ENCODE results near the gene SURF6.

Gene SURF6

DNA sequence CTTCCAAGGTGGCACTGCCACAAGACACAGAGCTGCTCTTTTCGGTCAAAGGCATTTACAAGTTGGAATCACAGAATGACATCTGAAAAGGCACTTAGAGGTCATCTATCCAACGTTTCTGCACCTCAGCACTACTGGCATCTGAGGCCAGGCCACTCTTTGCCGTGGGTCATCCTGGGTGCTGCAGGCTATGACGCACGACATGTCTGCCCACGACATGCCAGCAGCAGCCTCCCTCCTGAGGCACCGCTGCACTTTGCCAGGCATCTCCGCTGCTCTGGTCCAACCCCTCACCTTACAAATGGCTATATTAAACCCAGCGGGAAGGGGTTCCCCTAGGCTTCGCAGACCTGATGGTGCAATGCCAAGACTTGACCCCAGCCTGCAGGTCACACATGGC is 31.8 kb upstream of the SURF6 start:
- no peak for DNase-seq (ENCODE audit: low read depth in 2 of 2)

DNA sequence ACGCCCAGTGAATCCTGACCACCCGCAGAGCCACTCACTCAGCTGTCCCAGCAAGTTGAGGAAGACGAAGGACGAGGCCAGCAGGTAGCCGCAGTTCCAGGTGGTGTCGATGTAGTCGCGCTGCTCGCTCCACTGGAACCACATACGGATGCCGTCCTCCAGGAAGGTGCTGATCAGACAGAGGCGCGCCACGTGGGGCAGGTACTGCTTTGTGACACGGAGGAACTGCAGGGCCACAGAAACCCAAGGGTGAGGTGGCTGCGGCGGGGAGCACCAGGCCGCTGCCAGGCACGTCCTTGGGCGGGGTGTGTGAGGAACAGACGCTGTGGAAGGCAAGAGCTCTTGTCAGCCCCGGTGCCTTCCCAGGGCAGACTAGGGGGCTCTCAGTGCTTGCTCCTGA is 31.2 kb upstream of the SURF6 start:
- DNase-seq (ENCODE audit: low read depth in 2 of 2) = no peak

DNA sequence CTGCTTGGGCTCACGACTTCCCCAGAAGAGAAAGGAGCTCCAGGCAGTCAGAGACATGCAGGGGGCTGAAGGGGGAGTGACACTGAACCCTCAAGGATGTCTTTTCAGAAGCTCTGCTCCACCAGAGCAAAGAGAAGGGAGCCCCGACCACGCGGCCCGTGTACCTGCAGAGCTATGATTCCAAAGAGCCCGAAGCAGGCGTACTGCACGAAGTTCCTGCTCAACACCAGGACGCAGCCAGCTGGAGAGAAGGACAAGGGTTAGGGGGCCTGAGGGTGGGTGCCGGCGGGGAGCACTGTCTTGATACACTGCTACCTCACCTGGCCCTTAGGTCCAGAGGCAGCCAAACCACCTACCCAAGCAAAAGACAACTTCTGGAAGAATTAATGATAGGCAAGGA is 30.4 kb upstream of the SURF6 start:
- no peak for DNase-seq (ENCODE audit: low read depth in 2 of 2)

DNA sequence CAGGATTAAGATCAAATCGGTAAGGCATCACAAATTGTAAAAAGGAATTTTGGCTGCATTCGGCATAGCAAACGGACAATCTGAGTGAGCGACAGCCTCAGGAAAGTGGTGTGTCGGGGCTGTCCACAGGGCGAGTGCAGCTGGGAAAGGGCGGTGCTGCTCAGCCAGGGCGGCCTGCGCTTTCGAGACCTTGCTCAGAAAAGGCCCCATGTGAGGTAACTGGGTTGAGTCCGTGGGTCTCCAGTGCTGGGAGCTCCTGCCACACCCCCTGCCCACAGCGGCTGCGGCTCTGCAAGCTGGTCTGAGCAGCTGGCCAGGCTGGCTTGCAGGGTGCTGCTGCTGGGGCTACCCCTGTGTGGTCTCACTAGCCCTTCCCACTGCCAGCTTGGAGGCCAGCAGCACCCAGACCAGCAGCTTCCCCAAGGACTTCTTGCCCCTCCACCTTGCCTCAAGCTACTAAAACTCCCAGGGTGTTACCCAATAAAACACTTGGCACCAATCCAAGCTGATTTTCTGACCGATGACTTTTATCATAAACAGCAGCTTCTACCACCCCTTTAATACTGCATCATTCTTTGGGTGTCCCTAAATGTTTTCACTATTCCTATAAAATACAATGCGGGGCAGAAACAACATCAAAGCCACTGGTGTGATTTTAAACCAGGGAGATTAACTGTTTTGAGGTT is 26.5 kb upstream of the SURF6 start:
- DNase-seq (ENCODE audit: low read depth in 2 of 2) = no peak

DNA sequence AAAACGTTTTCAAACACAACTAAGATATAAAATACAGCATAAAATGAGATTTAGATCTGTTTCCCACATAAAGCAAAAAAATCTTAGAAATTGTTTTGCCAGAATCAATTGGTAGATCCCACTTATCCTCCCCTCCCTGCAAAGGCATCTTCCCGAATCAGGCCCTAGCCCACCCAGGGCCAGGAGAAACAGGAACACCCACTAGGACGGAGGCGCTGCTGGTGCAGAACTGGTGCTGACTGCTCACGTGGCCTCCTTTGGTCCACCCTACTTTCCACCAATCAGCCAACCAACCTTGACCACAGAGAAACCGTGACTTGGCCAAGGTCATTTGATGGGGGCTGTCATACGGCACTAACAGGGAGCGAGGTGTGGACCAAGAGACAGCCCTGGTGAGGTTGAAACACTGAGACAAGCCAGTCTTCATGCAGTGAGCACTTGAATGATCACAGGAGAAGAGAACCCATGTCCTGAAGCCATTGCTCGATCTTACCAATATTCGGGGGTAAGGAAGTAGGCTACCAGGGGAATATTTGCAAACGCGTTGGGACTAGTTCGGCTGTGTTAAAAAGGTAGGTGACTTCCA is 25.6 kb upstream of the SURF6 start:
- DNase-seq (ENCODE audit: low read depth in 2 of 2) = no peak

DNA sequence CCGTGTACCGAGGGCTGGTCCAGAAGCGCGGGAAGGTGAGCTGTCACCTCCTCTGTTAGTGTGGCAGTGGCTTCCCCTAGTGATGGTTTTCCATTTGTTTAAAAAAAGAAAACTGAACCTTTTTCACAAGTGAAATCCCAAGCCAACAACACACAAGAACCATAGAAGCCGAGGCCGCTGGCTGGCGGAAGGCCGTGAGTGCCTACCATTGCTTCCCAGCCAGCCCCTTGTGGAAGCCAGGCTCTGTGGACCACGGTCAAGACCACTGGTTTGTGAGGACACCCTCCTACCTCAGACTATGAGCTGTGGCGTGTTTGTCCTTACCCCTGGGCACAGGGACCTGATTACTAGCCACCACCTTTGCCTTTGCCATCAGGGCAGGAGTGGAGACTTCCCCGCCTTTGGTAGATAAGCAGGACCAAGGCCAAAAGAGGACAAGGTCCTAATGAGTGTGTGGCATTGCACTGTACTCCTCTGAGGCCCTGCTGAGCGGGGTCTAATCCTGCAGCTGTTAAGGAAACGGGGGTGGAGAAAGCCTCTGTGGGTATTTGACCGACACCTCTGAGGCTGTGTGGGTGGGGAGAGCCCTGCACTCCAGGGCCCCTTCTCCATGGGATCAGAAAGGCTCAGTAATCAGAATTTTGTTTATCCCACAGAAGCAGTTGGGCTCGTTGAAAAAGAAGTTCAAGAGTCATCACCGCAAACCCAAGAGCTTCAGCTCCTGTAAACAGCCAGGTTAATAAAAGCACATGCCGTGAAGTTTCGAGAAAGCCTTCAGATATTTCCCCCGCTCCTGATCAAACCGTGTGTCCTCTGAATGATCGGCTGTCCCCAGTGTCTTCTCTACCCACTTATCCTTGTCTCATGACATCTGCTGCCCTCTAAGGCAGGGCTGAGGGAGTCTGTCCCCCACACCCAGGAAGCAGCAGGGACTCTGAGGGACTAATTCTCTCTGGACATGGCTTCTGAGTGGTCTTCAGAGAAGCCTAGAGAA is 24.7 kb upstream of the SURF6 start:
- DNase-seq (ENCODE audit: low read depth in 2 of 2) = no peak

DNA sequence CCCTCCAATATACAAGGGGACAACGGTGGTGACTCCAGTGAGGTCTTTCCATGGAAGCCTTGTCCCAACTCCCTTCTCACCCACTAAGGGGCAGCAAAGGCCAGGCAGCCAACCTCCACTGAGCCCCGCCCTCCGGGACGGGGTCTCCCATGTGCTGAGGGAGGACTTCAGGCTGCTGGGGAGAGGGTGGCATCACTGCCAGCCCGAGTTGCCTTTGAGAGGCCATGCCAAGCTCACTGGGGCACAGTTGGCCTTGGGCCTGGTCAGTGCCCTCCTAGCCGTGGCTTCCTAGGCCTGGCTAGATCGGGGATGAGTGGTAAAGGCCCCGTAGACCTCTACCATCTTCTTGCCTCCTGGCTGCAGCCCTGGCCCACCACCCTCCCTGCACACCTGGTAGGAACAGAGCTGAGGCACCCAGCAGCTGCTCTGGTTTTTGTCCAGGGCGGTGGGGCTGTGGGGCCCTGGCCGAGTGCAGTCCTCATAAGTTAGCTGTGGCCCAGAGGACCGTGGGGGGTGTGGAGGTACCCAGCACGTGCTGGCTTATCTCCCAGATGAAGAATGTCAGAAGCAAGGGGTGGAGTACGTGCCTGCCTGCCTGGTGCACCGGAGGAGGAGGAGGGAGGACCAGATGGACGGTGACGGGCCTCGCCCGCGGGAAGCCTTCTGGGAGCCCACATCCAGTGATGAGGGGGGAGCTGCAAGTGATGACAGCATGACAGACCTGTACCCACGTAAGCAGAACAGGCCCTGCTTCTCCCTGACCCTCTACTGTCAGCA is 23.6 kb upstream of the SURF6 start:
- DNase-seq (ENCODE audit: low read depth in 2 of 2) = no peak

DNA sequence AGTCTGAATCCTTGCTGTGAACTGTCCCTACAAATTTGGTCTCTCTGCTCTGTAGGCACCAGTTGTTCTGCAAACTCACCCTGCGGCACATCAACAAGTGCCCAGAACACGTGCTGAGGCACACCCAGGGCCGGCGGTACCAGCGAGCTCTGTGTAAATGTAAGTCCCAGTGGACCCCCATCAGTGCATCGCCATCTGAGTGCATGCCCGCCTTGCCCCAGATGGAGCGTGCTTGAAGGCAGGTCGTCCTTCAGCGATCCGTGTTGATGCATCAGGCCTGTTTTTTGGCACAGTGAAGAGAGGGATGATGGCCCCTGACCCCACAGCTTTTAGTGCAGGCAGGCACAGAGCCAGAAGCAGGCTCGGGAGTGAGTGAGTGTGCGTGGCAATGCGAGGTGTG is 21.7 kb upstream of the SURF6 start:
- DNase-seq (ENCODE audit: low read depth in 2 of 2) = no peak

DNA sequence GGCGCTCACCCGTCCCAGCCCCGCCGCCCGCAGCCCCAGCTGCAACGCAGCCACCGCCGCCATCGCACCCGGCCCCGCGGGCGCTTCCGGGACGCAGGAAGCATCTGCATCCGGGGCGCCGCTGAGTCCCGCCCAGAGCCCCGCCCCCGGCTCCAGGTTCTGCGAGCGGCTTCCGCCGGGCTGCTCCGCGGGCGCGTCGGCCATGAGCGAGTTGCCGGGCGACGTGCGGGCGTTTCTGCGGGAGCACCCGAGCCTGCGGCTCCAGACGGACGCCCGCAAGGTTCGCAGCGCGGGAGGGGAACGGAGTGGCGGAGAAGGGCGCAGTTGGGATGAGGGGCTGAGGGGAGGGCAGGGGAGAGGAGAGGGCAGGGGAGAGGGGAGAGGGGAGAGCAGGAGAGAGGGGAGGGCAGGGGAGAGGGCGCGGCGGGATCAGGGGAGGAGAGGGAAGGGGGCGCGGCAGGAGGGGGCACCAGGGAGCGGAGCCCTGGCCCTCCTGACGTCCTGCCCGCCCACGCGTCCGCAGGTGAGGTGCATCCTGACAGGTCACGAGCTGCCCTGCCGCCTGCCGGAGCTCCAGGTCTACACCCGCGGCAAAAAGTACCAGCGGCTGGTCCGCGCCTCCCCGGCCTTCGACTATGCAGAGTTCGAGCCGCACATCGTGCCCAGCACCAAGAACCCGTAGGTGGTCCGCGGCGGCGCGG is 20.6 kb upstream of the SURF6 start, which contains the start of the genes SURF1 and SURF2:
Gene SURF1 (minus strand): TSS at position 97 of the 701 bp plus-strand sequence. CDS start 34 bp downstream, at position 63.
Gene SURF2 (plus strand): TSS at position 160 of the 701 bp plus-strand sequence. CDS start 43 bp downstream, at position 203.
- peak; percentile 76 to 85 for DNase-seq (ENCODE audit: low read depth in 2 of 2)

DNA sequence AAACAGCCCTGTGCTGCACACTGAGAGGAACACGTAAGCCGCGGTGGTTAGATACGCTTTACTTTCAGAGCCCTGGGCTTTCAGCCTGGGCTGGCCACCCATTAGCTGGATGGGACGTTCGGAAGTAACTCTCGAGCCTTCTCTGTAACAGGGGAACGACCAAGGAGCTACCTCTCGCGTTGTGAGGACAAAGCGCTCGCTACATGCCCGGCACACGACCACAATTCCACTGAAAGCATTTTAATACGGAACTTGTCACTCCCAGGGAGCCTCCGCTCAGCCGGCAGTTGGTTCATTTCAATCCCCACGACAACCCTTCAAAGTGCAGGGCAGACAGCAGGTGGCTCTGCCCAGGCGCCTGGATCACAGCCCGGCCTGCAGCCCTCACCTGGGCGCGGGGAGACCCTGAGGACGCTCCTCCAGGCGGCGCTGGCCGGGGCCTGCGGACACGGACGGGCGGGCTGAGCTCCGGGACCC is 19.9 kb upstream of the SURF6 start:
- DNase-seq (ENCODE audit: low read depth in 2 of 2) = no peak

DNA sequence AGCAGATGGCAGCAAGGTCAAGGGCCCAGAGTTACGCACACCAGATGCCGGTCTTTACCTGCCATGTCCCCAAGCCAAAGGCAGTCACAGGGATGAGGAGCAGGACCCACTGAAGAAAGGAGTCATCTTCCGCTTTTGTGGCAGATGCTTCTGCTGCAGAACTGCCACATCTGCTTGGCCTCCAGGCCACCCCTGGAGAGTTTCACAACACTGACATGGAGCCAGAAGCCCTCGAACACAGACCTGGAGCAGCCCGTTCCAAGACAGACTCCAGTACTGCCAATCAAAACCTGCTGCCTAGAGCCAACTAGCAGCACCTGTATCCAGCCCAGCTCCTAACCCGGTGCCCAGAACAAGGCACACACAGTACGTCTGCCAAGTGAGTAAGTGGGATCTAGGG is 18.8 kb upstream of the SURF6 start:
- no peak for DNase-seq (ENCODE audit: low read depth in 2 of 2)

DNA sequence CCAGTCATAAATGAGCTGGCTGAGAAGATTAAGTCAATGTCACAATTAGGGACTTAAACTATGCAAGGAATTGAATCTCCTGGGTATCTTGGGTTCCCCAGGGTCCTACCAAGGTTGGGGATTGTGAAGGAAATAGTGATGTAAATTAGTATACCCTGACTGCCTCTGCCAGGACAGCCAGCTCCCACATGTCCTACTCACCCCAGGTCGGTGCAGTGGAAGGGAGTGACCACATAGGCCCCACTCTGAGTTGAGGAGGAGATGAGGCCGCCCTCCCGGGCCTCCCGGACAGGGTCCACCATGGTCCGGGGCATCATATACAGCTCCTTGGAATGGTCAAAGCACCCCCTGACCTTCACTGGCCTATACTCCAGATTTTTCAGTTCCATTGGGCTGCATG is 17.6 kb upstream of the SURF6 start:
- no peak for DNase-seq (ENCODE audit: low read depth in 2 of 2)

DNA sequence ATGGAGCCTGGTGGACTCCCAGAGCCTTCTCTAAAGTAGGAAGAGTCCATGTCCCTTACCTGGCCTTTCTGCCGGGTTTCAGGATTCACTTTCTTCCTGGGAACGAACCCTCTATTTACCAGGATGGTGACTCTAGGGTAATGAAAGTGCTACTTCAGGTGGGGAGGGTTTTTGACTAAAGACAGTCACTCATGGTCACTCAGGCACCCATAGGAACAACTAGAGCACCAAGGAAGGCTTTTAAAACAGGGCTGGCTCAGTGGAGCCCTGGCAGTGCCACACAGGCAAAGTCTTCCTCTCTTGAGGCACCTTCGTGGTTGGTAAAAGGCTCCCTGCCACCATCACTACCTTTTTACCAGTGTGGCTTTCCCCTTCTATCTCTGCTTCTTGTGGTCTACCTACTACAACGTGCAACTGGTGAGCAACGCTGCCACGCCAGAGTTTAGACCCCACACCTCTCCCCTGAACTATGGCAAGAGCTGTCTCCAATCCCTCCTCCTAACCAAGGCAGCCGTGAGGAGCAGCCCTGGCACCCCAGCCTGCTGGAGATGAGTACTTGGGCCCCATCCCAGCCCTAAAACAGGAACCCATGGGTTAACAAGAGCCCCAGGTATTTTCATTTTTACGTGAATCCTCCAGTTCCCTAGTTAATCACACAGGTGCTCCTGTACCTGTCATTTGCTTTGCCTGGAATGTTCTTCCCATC is 16.8 kb upstream of the SURF6 start:
- DNase-seq (ENCODE audit: low read depth in 2 of 2) = no peak

DNA sequence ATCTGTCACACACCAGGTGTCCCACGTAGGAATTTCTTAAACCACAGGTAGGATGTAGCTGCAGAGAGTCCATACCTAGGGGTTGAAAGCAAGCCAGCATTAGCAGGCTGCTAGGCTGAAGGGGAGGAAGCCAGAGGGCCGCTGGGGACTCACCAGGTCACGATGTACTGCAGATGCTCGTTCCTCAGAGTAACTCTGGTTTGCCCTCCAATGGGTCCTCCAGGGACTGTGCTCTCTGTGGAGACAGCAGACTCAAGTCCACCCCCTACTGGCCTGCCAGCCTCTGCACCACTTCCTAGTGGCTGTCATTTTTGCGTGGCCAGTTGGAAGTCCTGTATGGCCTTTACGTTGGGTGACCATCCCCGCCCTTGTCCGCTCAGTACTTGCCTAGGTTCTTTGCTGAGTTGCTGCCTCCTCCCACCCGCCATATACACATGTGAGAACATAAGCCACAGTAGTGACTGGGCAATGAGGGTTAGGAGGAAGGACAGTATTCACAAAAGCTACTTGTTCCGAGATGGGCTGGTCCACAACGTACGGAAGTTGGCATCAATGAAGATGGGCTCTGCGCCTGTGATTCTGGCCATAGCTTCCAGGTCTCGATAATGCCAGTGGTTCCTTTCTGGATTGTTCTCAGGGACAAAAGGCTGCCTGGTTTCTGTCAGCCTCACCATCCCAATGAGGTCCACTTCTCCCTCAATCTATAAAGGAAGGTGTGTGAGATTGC is 16.1 kb upstream of the SURF6 start:
- no peak for DNase-seq (ENCODE audit: low read depth in 2 of 2)

DNA sequence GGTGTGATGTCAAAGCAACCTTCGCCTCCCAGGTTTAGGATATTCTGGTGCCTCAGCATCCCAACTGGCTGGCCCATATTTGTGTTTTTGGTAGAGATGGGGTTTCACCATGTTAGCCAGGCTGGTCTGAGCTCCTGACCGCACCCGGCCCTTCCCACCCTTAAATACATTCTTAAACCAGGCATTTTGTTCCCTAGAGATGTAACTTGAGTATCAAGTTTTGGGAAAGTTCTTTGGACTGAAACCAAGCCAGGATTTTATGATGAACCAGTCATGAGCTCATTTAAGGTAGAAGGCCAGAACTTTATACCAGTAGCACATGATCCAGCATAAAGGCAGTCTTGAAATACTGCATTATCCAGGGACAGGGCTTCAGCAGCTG is 15.5 kb upstream of the SURF6 start:
- no peak for DNase-seq (ENCODE audit: low read depth in 2 of 2)

DNA sequence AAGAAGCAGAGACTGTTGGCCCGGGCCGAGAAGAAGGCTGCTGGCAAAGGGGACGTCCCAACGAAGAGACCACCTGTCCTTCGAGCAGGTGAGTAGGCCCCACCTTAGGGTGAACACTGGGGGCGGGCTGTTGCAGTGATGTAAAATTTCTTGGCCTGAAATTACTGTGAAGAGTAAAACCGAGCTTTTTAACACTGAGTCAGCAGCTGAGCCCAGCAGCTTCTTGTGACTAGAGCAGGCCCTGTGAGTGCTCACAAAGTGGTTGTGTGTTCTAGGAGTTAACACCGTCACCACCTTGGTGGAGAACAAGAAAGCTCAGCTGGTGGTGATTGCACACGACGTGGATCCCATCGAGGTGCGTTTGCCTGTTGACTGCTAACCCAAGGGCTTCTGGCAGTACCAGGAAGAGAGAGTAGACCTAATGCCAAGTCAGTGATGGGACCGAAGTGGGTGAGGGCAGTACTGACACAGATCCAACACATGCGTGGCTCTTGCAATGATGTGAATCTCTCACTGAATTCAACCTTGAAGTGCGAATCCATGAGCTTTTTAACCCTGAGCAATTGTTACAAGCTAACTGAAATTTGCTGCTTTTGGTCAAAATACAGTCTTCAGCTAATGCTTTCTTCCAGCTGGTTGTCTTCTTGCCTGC is 14.1 kb upstream of the SURF6 start:
- DNase-seq (ENCODE audit: low read depth in 2 of 2) = no peak

DNA sequence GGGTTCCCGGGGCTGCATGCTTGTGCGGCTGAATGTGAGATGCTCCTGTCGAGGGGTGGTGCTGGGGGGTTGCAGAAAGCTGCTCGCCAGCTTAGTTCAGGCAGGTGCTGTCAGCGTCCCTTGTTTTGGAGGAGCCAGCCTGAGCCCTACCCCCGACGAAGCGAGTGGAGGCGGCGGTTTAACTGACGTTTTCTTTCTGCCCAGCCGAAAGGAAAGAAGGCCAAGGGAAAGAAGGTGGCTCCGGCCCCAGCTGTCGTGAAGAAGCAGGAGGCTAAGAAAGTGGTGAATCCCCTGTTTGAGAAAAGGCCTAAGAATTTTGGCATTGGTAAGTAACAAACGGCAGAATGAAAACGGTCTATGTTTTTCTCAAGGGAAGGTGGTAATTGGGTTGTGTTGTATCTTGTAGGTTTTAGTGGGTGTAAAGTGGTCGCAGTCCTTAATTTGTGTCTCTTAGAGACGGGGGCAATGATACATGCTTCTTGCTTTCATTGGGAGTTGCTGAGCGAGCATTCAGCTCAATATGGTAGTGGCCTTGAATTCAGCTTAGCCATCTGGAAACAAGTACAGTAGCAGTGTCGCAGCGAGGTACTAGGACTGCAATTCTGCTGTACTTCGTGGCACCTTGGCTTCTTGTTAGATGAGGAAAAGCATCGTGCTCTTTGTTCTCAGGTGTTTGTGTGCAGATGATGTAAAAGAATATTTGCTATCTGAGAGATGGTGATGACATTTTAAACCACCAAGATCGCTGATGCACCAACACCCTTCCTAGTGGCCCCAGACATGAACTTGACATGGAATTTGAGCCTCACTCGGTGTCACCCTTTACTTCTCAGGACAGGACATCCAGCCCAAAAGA is 13.0 kb upstream of the SURF6 start:
- DNase-seq (ENCODE audit: low read depth in 2 of 2) = no peak

Data from stimulated activated CD8-positive, alpha-beta memory T cell treated with anti-CD3 and anti-CD28 coated beads, Interleukin-2, amount 100 ng/mL, for 1 hour (primary cell).